DMS114 treated with DMSO at 0.1 percent for 48 hours (cell line): ENCODE data around the gene PRR5L.
"Not testable (repeated sequence)": the region's sequence is repeated elsewhere in the genome, so short reads cannot be mapped to it uniquely, and the experiment has no call there.

ENCODE experiments used
- DNase-seq: peaks from one replicate; lab custom pipeline; 2025; ENCODE audit not compliant: unreplicated experiment; lab: John Stamatoyannopoulos, UW

PRR5L gene

DNA sequence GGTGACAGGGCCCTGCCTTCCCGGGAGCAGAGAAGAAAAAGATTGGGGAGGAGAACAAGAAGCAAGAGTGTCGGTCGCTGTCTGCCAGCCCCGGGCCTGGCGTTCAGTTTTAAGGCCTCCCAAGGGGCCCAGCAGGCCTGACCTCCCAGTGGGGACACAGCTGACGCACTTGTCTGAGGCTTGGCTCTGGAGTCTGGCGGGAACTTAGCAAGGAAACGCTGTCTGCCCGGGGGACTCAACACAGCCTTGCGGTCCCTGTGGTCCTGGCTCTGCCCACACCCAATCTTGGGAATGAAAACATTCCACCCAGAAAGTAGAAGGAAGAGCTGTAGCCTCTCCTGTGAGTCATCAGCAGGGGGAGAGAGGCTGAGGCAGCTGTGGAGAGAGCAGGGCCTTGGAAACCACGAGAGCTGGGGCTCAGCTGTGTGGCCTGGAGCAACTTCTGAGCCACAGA is 159.6 kb downstream of the PRR5L start:
- DNase-seq, result no peak

DNA sequence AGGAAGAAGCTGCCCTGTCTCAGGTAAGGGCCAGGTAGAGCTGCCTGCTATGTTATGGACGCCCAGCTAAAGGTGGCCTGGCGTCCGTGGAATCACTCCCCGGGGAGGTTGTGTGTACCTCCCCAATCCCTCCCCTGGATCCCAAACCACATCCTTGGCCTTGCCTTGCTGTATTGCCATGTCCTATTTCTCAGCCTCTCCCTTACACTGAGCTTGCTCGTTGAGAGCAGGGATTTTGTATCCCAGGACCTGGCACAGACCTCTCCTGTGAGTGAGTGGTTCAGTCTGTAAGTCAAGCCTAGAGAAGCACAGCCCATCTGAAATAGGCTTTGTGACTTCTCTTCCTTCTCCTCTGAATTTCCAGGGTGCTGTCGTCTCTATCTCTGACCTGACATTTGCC is 160.1 kb downstream of the PRR5L start:
- no peak for DNase-seq

DNA sequence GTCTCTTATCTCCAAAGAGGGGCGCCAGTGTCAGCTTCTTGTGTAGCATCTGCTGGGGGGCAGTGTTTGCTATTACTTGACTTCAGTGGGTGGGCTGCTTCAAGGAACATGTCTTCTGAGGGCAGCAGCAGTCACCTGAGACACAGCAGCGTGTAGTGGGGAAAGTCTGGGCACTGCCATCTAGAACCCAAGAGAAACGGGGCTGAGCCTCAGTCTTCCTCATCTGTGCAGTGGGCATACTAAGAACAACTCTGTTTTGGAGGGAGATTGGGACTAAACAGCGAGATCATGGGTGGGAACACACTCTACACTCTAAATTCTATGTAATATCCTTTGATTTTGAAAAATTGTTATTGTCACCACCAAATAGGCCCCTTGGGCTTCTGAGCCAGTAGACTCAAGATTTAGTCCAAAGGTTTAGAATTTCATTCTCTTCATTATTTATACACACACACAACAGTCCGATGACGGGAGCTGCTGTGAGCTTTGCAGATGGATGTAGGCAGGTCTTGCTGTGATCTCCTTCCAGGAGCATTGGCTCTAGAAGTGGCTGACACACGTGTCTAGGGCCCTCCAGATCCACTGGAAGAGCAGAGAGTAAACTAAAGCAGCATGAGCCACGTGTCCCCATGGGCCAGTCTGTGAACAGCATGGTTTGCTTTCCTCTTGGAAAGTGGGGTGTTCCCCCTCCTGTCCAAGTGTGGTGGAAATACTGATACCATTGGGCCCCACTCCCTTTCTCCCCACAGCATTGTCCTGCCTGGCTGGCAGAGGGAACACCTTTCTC is 162.2 kb downstream of the PRR5L start:
- no peak for DNase-seq

DNA sequence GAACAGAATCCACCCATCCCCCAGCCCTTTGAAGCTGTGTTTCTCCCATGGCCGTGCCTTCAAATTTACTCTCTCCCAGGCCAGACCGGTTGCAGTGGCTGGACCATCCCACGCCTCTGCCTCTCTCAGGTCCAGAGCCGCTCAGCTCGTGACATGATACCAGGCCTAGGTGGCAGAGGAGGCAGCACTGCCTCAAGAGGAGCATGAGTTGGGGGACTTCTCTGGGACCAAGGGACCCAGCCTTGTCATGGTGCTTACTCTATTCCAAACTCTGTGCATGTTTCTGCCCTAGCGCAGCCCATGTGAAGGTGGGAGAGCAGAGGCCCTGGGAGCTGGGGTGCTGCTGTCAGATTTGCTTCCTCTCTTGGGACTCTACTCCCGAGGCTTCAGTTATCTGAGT is 163.0 kb downstream of the PRR5L start:
- no peak for DNase-seq

DNA sequence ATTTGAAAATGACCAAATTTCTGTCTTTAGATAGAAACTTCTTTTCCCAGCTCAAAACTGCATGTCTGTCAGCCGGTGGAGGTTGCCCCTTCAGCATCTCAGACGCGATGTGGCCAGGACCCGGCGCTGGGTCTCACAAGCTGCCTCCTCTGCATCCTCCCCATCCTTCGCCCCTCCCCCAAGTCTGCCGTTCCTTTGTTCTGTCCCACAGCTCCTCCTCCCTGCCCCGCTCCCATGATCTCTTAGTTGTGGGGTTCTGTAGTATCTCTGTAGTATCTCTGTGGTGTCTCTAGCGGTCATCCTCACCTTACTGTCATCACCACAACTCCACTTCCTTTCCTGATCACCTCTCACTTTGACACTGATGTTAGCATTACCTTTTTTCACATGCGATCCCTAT is 164.1 kb downstream of the PRR5L start:
- no peak for DNase-seq

DNA sequence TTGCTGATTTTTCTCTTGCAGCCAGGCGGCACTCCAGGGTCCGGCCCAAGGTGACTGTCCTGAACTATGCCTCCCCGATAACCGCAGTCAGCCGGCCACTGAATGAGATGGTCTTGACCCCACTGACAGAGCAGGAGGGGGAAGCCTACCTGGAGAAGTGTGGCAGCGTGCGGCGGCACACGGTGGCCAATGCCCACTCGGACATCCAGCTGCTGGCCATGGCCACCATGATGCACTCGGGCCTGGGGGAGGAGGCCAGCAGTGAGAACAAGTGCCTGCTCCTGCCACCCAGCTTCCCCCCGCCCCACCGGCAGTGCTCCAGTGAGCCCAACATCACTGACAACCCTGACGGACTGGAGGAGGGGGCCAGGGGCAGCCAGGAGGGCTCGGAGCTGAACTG is 166.2 kb downstream of the PRR5L start:
- DNase-seq, result no peak

DNA sequence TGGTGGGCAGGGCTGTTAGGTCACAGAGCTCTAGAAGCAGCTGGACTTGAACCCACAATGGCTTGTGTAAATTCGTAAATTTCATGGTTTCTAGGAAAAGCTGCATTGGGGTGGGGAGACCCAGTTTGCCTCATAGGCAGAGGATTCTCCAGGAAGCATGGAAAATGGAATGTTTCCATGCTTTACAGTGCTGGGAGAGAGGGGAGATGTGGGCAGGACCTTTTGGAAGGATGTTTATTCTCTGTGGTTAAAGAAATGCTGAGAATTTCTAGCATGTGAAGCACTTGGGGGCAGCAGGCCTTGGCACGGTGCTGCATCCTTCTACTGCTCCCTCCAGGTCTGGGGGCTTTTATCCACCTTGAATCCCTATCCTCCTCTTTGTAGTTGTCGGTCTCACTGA is 167.7 kb downstream of the PRR5L start:
- no peak for DNase-seq

DNA sequence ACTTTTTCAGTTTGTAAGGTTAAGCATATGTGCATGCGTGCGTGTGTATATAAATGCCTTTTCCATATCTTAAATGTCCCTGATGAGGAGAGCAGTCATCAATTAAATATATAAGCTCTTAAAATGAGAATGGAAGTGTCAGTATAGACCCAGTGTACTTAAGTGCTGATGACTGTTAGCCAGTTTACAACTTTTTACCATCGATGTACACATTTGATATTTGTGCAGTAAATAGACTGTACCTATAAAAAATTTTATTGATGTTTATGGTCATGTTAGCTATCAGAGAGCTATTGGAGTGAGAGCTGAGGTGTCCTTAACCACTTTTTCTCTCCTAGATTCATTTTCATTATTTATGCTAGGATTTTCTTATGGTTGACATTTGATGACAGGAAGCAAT is 168.6 kb downstream of the PRR5L start:
- DNase-seq, result no peak

DNA sequence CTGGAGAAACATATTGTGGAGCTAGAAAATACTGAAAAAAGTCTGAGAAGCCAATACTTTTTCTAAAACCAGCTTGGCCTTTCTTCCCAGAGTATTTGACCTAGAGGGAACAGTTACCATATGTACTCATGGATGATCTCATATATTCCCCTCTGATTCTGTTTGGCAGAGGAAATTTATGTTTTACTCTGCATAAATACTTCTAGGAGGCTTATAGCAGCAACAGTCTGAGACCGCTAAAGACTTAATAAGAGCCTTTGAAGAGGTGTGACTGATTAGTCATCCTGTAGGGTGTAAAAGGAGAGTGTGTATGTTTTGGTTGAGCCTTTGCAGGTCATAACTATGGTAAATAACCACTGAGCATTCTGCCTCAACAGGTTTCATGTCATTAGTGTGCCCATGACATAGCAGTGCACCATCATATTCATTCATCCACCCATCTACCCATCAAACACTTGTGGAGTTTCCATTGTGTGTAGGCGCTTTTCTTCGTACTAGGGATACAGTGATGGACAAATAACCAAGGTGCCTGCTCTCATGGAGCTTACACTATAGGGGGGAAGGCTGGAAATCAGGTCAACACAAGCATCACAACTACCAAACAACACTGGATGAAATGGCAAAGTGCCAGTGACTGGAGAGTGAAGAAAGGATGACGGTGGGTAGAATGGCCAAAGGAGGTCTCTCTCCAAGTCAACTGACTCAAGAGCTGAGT is 169.5 kb downstream of the PRR5L start:
- DNase-seq, result no peak

DNA sequence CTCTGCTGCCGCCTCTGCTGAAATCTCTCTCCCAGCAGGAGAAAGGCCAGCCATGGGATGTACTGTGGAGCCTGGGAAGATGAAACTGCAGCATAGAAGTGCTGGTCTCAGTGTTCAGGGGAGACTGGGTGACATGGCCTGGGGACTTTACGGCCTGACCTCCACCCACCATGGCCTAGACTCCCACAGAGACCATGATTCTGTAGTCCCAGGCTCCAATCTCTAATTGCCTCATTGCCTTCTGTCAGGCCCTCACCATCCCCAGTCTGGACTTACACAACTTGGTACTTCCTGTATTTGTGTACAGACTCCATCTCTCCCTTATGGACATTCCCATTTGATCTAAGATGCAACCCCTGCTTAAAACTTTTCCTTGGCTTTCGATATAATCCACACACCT is 170.9 kb downstream of the PRR5L start:
- DNase-seq, result no peak

DNA sequence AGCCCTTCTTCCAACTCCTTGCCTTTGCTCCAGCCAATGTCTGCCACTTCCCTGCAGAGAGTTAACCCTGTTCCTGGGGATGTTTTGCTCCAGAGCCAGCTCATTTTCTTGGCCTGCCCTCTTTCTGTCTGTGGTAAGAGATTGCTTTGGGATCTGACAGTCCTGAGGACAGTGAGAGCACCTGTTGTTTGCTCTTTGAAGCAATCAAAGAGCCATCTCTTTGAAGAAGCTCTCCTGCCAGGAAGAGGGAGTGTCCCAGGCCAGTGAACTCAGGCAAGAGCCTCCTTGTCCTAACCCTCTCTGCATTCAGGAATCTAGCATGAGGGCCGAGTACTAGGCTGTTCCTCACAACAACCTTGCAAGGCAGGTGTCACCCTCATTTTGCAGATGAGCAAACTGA is 171.8 kb downstream of the PRR5L start:
- DNase-seq, result no peak

DNA sequence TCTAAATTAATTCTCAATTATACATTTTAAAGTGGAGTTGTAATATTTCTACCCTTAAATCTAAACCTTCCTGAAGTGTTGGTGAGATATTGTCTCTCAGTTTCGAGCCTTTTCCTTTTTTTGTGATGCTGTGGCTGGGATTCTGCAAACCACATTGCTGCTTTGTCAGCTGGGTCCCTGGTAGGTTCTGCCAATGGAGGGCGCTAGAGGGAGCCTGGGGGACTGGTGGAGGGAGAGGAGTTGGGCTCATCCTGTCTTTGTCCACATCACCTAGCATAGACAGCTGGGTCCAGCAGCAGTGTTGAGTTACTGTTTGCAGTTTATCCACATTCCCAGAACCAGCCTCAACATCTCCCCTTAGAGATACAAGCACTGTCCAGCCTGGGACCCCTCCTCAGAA is 173.0 kb downstream of the PRR5L start:
- DNase-seq, result no peak

DNA sequence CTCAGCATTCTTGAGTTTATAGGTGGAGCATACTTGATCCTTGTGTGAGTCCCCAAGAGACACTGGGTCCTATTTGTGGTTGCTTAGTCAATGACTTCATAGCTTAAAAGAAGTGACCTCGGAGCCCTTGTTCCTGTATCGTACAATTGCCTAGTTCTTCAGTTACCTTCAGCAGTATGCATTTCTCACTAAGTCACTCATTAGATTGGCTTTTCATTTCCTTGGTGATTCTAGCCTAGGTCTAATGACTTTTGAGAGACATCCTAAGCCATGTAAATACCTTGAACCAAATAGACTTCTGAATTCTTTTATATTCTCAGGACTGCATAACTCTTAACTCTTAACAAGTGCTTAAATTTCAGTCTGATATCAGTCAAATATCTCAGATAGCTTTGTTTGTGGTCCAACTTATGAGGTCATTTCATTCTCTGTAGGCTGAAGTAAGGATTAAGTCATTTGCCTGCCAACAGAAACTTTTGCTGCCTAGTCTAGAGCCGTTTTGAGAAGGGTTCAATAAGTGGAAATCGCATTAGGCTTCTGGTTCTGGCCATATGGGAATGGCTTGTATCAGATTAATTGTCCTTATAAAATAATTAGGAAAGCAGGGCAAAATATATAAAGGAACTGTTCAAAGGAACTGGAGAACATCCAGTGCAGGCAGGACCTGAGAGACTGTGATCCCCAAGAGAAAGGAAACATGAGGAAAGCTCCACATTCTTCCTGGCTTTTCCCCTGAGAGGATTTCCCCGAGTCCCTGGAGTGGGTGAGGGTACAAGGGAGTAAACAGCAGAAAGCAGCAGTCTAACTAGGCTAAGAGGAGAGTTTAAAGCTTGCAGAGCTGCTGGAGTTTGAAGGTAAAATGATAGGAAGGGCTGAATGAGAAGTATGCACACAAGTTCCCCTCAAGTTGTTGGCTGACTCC is 174.1 kb downstream of the PRR5L start:
- no peak for DNase-seq

DNA sequence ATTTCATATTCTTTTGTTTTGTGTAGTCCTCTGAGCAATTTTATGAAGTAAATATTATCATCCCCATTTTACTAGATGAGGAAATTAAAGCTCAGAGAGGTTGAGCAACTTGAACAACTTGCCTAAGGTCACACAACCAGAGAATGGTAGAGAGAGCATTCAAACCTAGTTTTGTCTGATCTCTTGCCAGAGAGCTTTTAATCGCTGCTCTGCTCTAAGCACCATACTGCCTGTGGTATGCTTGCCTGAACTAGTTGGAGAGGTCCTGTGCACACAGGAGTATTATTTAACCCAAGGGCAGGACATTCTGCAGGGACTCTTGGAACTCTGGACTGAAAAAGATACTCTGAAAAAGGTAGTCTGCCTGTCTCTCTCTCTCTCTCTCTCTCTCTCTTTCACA is 175.5 kb downstream of the PRR5L start:
- no peak for DNase-seq

DNA sequence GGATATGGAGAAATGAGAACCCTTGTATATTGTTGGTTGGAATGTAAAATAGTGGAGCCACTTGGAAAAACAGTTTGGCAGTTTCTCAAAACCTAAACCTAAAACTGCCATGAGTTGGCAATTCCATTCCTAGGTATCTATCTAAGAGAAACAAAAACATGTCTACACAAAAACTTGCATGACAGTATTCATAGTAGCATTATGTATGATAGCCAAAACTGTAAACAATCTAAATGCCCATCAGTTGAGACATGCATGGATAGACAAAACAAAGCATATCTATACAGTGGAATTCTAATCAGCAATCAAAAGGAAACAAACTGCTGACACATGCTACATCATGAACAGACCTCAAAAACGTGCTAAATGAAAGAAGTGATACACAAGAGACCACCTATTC is 179.1 kb downstream of the PRR5L start:
- DNase-seq, result no peak

DNA sequence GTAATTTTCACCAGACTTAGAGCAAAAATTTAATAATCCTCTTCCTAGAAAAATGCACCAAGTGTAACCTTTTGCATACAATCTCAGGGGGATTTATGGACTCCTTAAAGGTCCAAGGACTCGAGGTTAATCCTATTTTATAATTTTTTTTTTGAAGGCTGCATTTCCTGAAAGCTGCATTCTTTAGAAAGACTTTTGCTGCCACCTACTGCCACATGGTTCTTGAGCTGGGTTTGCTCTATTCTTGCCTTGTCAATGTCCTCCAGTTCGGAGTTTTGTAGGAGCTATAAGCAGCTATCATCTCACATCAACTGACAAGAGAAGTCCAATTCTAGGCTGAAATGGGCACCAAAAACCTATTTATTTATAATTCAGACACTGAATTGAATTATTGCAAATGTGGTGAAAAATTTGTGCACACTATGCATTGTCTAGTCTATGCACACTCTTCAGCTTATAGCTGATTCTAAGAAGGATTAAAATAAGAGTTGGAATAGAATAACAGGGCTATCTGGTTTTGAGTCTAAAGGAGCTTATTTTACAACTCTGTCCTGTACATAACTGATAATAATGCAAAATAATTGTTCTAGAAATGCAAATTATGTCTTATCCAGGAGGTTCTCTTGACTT is 182.7 kb downstream of the PRR5L start:
- DNase-seq, result peak; percentile 88

DNA sequence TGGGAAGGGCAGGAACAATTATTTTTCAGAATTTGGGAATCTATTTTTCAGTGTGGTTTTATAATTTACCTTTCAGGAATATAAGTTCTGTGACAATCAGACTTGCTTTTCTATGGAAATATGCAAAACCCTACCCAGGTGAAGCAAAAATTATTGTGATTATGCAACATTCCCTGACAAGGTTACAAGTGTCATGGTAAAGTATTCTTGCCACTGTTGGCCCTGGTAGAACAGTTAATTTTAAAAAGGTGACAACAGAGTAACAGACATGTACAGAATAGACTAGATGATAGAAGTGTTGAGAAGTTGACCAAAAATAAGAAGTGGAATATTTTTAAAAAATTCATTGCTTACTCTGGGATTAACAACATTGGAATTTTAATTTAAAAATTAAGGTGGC is 184.7 kb downstream of the PRR5L start:
- DNase-seq, result no peak

DNA sequence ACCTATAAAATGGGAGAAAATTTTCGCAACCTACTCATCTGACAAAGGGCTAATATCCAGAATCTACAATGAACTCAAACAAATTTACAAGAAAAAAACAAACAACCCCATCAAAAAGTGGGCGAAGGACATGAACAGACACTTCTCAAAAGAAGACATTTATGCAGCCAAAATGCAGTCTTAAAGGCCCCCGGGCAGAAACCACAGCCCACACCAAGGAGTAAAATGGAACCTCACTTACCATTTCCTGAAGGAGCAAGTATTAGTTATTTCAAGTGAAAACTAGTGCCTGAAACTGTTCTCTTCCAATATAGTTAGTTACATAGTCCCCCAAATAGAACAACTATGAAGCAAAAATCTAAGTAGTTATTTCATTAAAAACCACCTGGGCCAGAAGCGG is 187.0 kb downstream of the PRR5L start:
- not testable (repeated sequence) for DNase-seq

DNA sequence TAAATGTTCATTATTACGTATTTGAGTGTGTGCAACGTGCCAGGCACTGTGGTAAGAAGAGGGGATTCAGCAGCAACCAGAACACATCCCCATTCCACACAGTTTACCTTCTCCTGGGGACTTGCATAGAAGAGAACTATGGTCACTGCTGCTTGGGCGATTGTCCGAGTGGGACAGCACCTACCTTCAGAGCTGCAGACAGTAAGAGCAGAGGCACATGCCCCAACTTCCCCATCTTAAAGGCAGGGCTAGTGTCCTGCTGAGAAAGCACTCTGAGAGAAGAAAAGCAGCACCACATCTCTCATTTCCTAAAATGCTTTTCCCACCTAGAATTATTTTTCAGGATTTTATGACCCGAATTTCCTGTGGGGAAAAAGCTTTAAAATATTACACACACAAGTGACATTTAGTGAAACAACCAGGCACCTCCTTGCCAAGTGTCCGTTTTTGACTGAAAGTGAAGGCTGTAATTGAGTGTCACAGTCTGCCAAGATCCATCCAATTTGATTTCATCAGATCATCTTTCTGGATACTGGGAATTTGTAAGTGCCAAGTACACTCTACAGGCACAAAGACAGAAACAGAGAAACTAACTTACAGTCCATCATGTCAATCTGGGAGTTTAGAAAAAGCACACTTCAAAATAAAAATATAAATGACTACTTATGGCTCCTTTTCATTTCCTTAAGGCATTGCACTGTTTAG is 189.4 kb downstream of the PRR5L start:
- no peak for DNase-seq

DNA sequence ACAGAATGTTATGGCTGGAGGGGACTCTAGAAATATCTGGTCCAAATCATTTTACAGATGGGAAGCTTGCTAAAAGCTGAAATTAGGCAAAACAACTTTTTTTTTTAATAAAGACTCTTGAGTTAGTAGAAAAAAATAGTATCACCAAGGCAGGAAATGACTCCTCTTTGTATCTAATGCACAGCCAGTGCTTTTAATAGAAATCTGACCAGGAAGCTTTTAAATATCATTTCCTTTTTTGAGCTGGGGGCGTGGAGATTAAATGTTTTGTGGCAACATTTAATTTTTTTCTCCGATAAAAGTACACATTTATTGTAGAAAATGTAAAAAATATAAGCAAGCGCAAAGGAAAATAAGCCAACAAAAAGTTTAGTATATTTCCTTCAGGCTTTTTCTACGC is 191.5 kb downstream of the PRR5L start:
- DNase-seq, result no peak

DNA sequence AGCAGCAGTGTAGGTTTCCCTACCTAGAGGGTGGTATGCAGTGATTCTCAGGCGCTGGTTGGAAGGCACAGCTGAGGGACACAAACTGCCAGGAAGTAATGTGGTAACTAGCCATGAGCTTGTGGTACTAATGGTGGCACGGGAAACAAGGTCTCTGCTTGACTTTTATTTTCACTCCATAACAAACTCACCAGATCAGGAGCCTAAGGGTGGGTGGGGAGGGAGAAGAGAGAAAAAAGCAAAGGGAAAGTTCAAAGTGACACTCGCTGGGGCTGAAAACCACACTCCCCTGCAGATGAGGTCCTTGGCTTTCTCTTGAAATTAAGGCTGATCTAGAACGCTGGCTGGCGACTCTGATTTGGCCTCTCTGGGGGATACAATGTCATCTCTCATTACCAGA is 192.0 kb downstream of the PRR5L start:
- DNase-seq, result no peak
